HepG2 (cell line): ENCODE results near the gene PDE6C. TPM values are rescaled to one million over a fixed set of nuclear protein-coding genes. Genes with fewer than 3 reads are reported as not detected.
A peak's percentile ranks its signal among the peaks of the same experiment; 100 is the strongest.

Experiments used
- ATAC-seq: fragments of 200-7000 bp; cut with Tn5 transposase; 3 replicates; pipeline ENCODE4 v1.9.1; 2020; ENCODE audit warnings: mild to moderate bottlenecking, moderate library complexity
- BruUV-seq: library from RNA; stranded (reverse); fragments of 400-500 nt; replicated peaks from 2 replicates; lab custom pipeline; 2021; lab: Mats Ljungman, UMichigan
- CTCF ChIA-PET: fragments of 300-600 bp; formaldehyde crosslinking; extraction: SDS; loops from one replicate; lab custom pipeline; 2021; ENCODE audit warnings: low total read pairs, inconsistent platforms, low intra/inter-chr PET ratio; lab: Yijun Ruan, JAX
- POLR2A ChIA-PET: fragments of 350-600 bp; sonication (Branson Sonifier 250); formaldehyde crosslinking; loops from one replicate; lab custom pipeline; 2020; ENCODE audit warnings: antibody characterized with exemption, inconsistent platforms; lab: Yijun Ruan, JAX
- DNase-seq: peaks from one replicate; pipeline ENCODE4 v3.0.0-alpha.2; 2015; ENCODE audit warnings: low spot score
- FAIRE-seq: peaks from 3 replicates; lab custom pipeline; 2011; peaks lifted over from hg19 to GRCh38; lab: Jason Lieb, UNC
- H2AFZ ChIP-seq: one replicate; pipeline ENCODE4 v1.6.1; 2011; ENCODE audit warnings: low read length, inconsistent platforms
- H3K27ac ChIP-seq: fragments of 300-600 bp; 3 replicates; pipeline ENCODE4 v1.8.0; 2011; ENCODE audit warnings: mixed run types, mild to moderate bottlenecking, mixed read lengths, low read length, inconsistent platforms; ENCODE audit not compliant: insufficient read depth; ENCODE audit errors: extremely low read length
- H3K27me3 ChIP-seq, 2 experiments: fragments of 200-600 bp in 1 of 2; 2 replicates in 1 of 2; 3 replicates in 1 of 2; pipeline versions ENCODE4 v1.6.0 to v1.8.0; 2011; ENCODE audit warnings: low read length in 2 of 2, mild to moderate bottlenecking in 2 of 2, moderate library complexity in 2 of 2, inconsistent platforms in 1 of 2; ENCODE audit not compliant: insufficient read depth in 2 of 2, control insufficient read depth in 1 of 2
- H3K36me3 ChIP-seq, 2 experiments: fragments of 200-600 bp in 1 of 2; replicated peaks in 1 of 2; 2 replicates in 1 of 2; 3 replicates in 1 of 2; pipeline versions ENCODE4 v1.5.1 to v1.8.0; 2011; ENCODE audit warnings: low read length in 2 of 2, inconsistent platforms in 1 of 2; ENCODE audit not compliant: insufficient read depth in 2 of 2, control insufficient read depth in 1 of 2
- H3K4me1 ChIP-seq: 2 replicates; pipeline ENCODE4 v1.5.1; 2012; ENCODE audit warnings: low read length, inconsistent platforms; ENCODE audit not compliant: insufficient read depth
- H3K4me2 ChIP-seq: 2 replicates; pipeline ENCODE4 v1.6.0; 2011; ENCODE audit warnings: low read depth, low read length, inconsistent platforms
- H3K4me3 ChIP-seq, 3 experiments: fragments of 200-600 bp in 1 of 3; sonication (generic), shearing (Covaris generic) in 1 of 3; replicated peaks in 1 of 3; 2 replicates each; pipeline ENCODE4 v1.5.1; 2011 to 2016; ENCODE audit warnings: low read length in 3 of 3, inconsistent platforms in 2 of 3, low read depth in 2 of 3, mild to moderate bottlenecking in 2 of 3, control low read depth in 1 of 3, mixed read lengths in 1 of 3; ENCODE audit not compliant: insufficient read depth in 1 of 3
- H3K79me2 ChIP-seq: one replicate; pipeline ENCODE4 v1.6.1; 2011; ENCODE audit warnings: low read length, inconsistent platforms; ENCODE audit not compliant: insufficient read depth
- H3K9ac ChIP-seq: 2 replicates; pipeline ENCODE4 v1.6.0; 2011; ENCODE audit warnings: mild to moderate bottlenecking, low read depth, low read length, inconsistent platforms; ENCODE audit not compliant: insufficient read depth
- H3K9me3 ChIP-seq: 2 replicates; pipeline ENCODE4 v1.5.1; 2012; ENCODE audit warnings: mild to moderate bottlenecking, low read length
- H4K20me1 ChIP-seq: 2 replicates; pipeline ENCODE4 v1.6.0; 2011; ENCODE audit warnings: inconsistent platforms, mild to moderate bottlenecking, low read length, moderate library complexity; ENCODE audit not compliant: insufficient read depth
- ARNT2 ChIP-seq: sonication (generic); formaldehyde crosslinking; IDR thresholded peaks from 2 replicates; pipeline ENCODE4 v1.8.0; 2022; ENCODE audit warnings: mild to moderate bottlenecking, low read depth, missing genetic modification reagents, moderate library complexity
- CREB1 ChIP-seq, 2 experiments: fragments of 450-650 bp in 1 of 2; IDR thresholded peaks; 2 replicates each; pipeline ENCODE4 v1.6.1; 2016 to 2017; ENCODE audit warnings: control low read depth in 1 of 2, mild to moderate bottlenecking in 1 of 2, missing compliant biosample characterization in 1 of 2, missing genetic modification characterization in 1 of 2
- ERF ChIP-seq: IDR thresholded peaks from 2 replicates; pipeline ENCODE4 v1.6.1; 2018; ENCODE audit warnings: missing biosample characterization, missing genetic modification reagents
- FOSL2 ChIP-seq: sonication (generic); formaldehyde crosslinking; IDR thresholded peaks from 2 replicates; pipeline ENCODE4 v1.4.0; 2020; ENCODE audit warnings: missing genetic modification reagents
- HNF1A ChIP-seq, 2 experiments: sonication (generic) in 1 of 2; formaldehyde crosslinking in 1 of 2; IDR thresholded peaks; 2 replicates each; pipeline versions ENCODE4 v1.4.0 to v1.6.1; 2016 to 2020; ENCODE audit warnings: borderline replicate concordance in 1 of 2, low read depth in 1 of 2, mild to moderate bottlenecking in 1 of 2, missing genetic modification reagents in 1 of 2
- MEIS2 ChIP-seq: sonication (generic); formaldehyde crosslinking; IDR thresholded peaks from 2 replicates; pipeline ENCODE4 v1.9.0; 2021; ENCODE audit warnings: mild to moderate bottlenecking, missing genetic modification reagents
- MTF1 ChIP-seq: sonication (generic); formaldehyde crosslinking; IDR thresholded peaks from 2 replicates; pipeline ENCODE4 v1.5.0; 2020; ENCODE audit warnings: missing genetic modification reagents
- SRSF4 ChIP-seq: fragments of 200-400 bp; formaldehyde crosslinking; IDR thresholded peaks from one replicate; pipeline ENCODE4 v1.6.1; 2018; ENCODE audit warnings: mild to moderate bottlenecking, low read depth, low read length, moderate library complexity; ENCODE audit not compliant: poor library complexity, severe bottlenecking
- ZNF10 ChIP-seq: sonication (generic); formaldehyde crosslinking; IDR thresholded peaks from 2 replicates; pipeline ENCODE4 v1.4.0; 2020; ENCODE audit warnings: mild to moderate bottlenecking, low read depth, missing genetic modification reagents, borderline replicate concordance
- WGBS: methylation state at CpG from one replicate; pipeline ENCODE4 v1.1.6; 2017; ENCODE audit warnings: low lambda C conversion rate; 5-methylcytosine and 5-hydroxymethylcytosine counted together
- in situ Hi-C: cut with HindIII; loops from 2 replicates; pipeline ENCODE4 v1.10.0; 2017; ENCODE audit warnings: low pct_unique_long_range_greater_than_20kb; ENCODE audit not compliant: extremely low pct_ligation_motif_present
- intact Hi-C: fragments of 100-400 bp; cut with micrococcal nuclease; formaldehyde crosslinking; loops from one replicate; pipeline ENCODE4 v1.10.0; 2022; ENCODE audit not compliant: unreplicated experiment
- polyA plus RNA-seq, 8 experiments: library from polyadenylated mRNA; depleted of rRNA in 3 of 8; stranded (reverse) in 7 of 8; unstranded in 1 of 8; fragments of >200 nt; fragmentation: Illumina TruSeq in 4 of 8; extraction: Trizol in 4 of 8; gene quantifications; 2 replicates each; pipeline versions ENCODE4 v1.2.1 to v1.2.3, GENCODE V29; 2011 to 2016; ENCODE audit warnings: low read depth in 4 of 8, missing spikeins in 1 of 8, mixed read lengths in 1 of 8; ENCODE audit not compliant: insufficient read depth in 1 of 8
- total RNA-seq, 5 experiments: library from RNA; depleted of rRNA; stranded (reverse); fragments of >200 nt; fragmentation: Illumina TruSeq; extraction: Trizol; gene quantifications; 2 replicates each; pipeline ENCODE4 v1.2.3, GENCODE V29; 2016; ENCODE audit warnings: low read depth in 1 of 5

The PDE6C gene
- total and polyA plus RNA-seq, 2 of the 13 experiments (the other 11 are each of a cell fraction or from before 2014, with no cell fraction given): 0.64 TPM; not detected in 1

- Histone ChIP-seq H2AFZ (no peak overlapping the region), H3K27ac (no peak overlapping the region), H3K4me2 (no peak overlapping the region), H3K36me3 (no peaks in the 10 kb centered on the region), H3K79me2 (no peaks in the 10 kb centered on the region), H3K9ac (no peak overlapping the region), H3K27me3 (no peaks in the 10 kb centered on the region; a peak in 1 of 5 replicates), H4K20me1 (no peaks in the 10 kb centered on the region), H3K4me3 (no peak overlapping the region), H3K4me1 (peaks cover 4% of the 10 kb centered on the region), H3K9me3 (no peaks in the 10 kb centered on the region)
- POLR2A ChIA-PET: no interaction called here
- no peak for DNase-seq
- 24% methylated on average over 5 of the region's 5 CpGs for WGBS
- FAIRE-seq: no peak
- ATAC-seq: no peak
- no peak for TF ChIP-seq ARNT2
- no peak for TF ChIP-seq MEIS2
- no peak for TF ChIP-seq SRSF4
- TF ChIP-seq ZNF10 (CRISPR knock-in tag): no peak
- TF ChIP-seq ERF (CRISPR knock-in tag): no peak
- TF ChIP-seq CREB1 (IDR thresholded peaks at IDR 0.05): peak; percentile 69
- no peak for TF ChIP-seq CREB1 (CRISPR knock-in tag; IDR thresholded peaks at IDR 0.05)
- no peak for TF ChIP-seq MTF1 (CRISPR knock-in tag)
- no peak for TF ChIP-seq HNF1A (IDR thresholded peaks at IDR 0.05; ENCODE audit: low read depth)
- no peak for TF ChIP-seq HNF1A (CRISPR knock-in tag; IDR thresholded peaks at IDR 0.05; ENCODE audit: borderline replicate concordance)
- TF ChIP-seq FOSL2 (CRISPR knock-in tag): no peak
- in situ Hi-C loops: no loop called here
- CTCF ChIA-PET: no interaction called here
- BruUV-seq: no TSS peak
- intact Hi-C loops: no loop called here
Measured at GRCh38 chr10:93715345-93715744, 103.0 kb downstream of the PDE6C start.

Other genes with a start within 250 kb of the PDE6C start
- gene MYOF, start 130.2 kb upstream of the PDE6C start, total RNA-seq (2016; rRNA removed; fragmentation: Illumina TruSeq; extraction: Trizol): 0.42 and 0.66 TPM in 2 replicates
- gene MYOF, start 130.2 kb upstream of the PDE6C start, polyA plus RNA-seq (2011; rRNA removed): 0.17 and 0.18 TPM in 2 replicates
- gene CEP55, start 115.9 kb upstream of the PDE6C start, total RNA-seq (2016; rRNA removed; fragmentation: Illumina TruSeq; extraction: Trizol): 17.1 and 27.3 TPM in 2 replicates
- gene CEP55, start 115.9 kb upstream of the PDE6C start, polyA plus RNA-seq (2011; rRNA removed): 3.4 and 6.5 TPM in 2 replicates
- gene FFAR4, start 45.9 kb upstream of the PDE6C start, total RNA-seq (2016; rRNA removed; fragmentation: Illumina TruSeq; extraction: Trizol): not detected in 2 replicates
- 0.09 and 0.17 TPM in 2 replicates for gene FFAR4, start 45.9 kb upstream of the PDE6C start, polyA plus RNA-seq (2011; rRNA removed)
- gene RBP4, start 11.3 kb upstream of the PDE6C start, total RNA-seq (2016; rRNA removed; fragmentation: Illumina TruSeq; extraction: Trizol): 310 and 642 TPM in 2 replicates
- gene RBP4, start 11.3 kb upstream of the PDE6C start, polyA plus RNA-seq (2011; rRNA removed): 931 and 1,080 TPM in 2 replicates
- gene FRA10AC1, start 90.1 kb downstream of the PDE6C start, total RNA-seq (2016; rRNA removed; fragmentation: Illumina TruSeq; extraction: Trizol): 5.2 and 5.3 TPM in 2 replicates
- gene FRA10AC1, start 90.1 kb downstream of the PDE6C start, polyA plus RNA-seq (2011; rRNA removed): 6.4 and 7.4 TPM in 2 replicates
- gene LGI1, start 145.4 kb downstream of the PDE6C start, total RNA-seq (2016; rRNA removed; fragmentation: Illumina TruSeq; extraction: Trizol): not detected in 2 replicates
- not detected in 2 replicates for gene LGI1, start 145.4 kb downstream of the PDE6C start, polyA plus RNA-seq (2011; rRNA removed)